CMK (cell line): ENCODE results near the gene LCN12.

ENCODE experiments used
- DNase-seq: peaks from one replicate; pipeline ENCODE4 v3.0.0-alpha.2; 2010; ENCODE audit warnings: low read depth

The LCN12 gene

DNA sequence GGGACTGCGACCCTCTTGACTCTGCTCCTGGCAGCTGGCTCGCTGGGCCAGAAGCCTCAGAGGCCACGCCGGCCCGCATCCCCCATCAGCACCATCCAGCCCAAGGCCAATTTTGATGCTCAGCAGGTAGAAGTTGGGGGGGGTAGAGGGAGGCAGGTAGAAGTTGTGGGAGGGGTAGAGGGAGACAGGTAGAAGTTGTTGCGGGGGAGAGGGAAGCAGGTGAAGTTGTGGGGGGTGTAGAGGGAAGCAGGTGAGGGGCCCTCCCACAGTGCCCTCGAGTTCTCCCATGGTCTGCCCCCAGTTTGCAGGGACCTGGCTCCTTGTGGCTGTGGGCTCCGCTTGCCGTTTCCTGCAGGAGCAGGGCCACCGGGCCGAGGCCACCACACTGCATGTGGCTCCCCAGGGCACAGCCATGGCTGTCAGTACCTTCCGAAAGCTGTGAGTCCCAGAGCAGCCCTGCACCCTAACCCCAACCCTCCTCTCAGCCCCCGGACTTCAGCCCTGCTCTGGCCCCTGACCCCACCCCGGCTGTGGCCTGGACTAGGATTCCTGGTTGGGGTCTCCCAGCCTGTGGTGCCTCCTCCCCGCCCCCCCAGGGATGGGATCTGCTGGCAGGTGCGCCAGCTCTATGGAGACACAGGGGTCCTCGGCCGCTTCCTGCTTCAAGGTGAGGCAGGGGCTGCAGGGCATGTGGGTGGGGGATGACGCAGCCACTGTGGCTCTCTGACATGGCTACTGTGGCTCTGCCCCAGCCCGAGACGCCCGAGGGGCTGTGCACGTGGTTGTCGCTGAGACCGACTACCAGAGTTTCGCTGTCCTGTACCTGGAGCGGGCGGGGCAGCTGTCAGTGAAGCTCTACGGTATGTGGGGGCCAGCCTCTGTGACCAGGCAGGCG, 6.5 kb upstream of the LCN12 start:
- no peak for DNase-seq

DNA sequence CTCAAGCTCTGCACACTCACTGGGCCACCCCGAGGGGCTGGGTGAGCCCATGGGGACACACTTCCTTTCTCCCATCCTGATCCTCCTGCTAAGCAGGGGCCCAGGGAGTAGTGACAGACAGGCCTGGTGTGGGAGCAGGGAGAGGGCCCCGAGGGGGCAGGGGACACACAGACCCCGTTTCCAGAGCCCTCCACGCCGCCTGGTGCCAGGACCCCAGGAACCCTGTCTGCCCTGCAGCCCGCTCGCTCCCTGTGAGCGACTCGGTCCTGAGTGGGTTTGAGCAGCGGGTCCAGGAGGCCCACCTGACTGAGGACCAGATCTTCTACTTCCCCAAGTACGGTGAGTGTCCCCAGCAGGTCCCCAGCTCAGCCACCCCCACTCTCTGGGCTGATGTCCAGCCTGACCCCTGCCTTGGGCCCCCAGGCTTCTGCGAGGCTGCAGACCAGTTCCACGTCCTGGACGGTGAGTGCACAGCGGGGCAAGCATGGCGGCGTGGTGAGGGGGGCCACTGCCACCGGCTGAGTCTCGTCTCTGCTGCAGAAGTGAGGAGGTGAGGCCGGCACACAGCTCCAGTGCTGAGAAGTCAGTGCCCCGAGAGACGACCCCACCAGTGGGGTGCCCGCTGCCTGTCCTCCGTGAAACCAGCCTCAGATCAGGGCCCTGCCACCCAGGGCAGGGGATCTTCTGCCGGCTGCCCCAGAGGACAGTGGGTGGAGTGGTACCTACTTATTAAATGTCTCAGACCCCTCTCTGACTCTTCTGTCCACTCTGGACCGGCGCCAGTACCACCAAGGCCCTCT, 5.6 kb upstream of the LCN12 start:
- DNase-seq, result no peak

DNA sequence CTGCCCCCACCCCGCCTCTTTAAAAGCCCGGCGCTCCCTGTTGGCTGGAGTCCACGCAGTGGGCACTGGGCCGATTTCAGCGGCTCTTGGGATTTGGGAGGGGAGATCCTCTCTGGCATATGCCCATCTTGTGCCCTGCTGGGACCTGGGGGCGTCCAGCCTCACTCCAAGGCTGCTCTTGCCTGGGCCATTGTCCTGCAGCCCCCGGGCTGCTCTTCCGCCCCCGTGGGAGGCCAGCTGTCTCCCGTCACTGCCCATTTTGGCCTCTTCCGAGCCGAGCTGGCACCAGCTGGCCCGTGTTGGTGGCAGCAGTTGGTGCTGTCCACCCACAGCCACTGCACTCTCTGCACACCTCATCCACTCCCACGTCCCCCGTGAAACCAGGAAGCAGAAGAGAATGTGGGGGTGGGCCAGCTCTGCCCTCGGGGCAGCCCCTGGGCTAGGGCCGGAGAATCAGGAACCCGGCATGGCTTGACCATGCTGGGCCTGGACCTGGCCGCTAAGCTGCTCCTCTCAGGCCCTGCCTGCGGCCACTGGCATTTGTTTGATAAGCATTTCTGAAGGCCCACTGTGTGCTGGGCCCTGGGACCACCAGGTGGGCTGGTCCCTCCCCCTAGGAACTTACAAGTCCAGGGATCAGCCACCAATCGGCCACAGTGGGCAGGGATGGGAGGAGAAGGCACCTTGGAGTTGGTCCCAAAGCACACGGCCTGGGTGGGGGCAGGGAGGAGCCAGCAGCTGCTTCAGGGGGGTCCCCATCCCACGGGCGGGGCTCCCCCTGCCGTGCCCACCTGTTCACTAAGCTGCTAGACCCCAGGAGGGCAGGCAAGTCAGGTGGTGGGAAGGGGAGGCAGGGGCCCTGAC, 4.8 kb upstream of the LCN12 start:
- no peak for DNase-seq

DNA sequence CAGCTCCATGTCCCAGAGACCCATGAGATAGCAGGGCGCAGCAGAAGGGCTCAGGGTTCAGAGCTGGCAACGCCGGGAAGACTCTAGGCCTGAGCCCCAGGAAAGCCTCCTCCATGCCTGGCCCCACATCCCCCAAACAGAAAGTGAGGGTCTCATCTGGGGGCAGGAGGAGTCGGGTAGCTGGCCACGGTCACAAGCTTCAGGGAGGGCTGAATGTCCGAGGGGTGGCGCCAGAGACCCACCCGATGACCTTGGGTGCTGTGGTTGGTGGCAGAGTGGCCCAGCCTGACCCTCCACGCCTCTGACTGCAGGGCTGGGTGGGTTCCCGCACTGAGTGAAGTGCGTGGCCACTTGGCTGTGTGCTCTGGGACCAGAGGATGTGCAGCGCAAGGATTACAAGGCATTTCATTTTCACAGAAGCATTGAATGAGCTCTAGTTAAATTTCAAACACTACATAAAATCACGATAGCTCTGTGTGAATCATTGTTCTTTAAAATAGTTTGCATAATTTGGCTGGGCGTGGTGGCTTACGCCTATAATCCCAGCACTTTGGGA, 4.0 kb upstream of the LCN12 start:
- DNase-seq, result no peak

DNA sequence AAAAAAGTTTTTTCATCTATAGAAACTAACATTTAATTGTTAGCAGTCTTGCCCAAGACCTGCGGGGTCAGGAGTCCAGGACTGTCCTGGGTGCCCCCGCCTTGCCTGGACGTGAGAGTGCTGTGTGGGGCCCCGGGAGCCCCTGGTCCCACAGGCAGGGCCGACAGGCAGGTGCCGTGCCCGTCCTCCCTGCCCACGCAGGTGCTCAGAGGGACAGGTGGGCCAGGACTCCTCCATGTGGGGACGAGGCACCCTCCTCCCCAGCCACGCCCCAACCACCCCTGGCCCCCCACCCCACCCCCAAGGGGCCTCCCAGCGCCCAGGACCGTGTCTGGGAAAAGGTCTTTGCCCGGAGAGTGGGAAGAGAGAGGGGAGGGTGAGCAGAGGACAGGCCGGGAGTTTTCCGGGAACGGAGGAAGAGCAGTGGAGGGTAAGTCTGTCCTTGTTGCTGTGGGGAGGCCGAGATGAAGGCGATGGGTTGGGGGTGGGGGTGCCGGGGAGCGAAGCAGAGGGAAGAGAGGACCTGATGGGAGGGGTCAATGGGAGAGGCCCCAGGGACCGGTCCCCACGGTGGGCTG, 2.7 kb upstream of the LCN12 start:
- no peak for DNase-seq

DNA sequence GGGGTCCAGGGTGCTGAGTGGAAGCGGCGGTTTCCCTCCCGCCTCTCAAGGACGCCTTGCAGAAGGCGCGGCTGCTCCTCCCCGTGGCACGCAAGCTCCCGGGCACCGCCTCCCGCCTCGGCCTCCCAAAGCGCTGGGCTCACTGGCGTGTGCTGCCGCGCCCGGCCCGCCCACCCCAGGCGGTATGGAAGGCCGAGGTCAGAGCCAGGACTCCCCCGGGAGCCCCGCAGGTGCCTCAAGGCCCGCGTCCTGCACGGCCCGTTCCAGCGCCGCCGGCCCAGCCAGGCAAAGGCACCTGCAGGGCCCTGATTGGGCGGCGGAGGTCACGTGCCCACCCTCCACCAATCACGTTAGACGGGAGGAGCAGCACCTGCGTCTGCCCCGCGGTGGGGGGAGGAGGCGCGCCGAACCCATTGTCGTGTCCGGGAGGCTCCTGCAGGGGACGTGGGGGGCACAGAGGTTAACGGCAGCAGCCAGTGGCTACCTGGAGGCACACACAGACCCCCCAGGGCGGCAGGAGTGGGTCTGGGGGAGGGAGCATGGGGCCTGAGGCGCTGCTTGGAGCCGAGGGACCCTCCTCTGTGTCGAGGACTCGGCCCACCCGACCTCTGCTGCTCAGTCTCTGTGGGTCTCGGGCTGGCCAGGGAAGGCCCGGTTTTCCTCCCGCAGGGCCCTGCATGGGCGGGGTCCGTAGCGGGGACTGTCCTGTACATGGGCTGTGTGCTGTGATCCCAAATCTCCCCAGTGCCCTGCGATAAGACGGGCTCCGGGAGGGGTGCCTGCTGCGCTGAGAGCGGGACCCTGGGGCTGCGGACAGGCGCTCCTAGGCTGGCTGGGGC, 2.0 kb upstream of the LCN12 start:
- DNase-seq, result peak; percentile 95

DNA sequence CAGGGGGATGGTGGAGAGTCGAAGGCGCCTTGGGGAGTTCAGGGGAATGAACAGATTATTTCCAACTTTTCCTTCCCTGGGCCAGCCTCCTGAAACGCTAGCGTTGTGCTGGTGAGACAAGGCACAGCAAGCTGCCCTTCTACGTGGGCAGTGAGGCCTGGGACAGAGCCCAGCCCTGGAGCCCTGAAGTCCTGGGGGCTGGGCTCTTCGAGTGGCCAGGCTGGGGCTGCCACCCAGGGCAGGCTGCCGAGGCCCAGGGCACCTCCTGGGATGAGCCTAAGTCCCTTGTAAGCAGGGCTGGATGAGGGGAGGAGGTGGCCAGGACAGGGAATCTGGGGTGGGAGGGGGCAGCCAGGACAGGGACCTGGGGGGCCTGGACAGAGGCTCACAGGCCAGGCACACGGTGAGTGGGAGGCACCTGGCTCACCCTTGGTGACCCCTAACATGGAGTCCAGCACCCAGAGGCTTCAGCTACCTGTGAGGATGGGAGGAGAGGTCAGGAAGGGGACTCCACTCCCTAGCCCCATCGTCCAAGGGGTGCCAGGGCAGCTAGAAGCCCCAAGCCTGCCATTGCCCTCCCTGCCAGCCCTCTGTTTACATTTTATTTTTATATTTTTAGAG, 1.3 kb upstream of the LCN12 start:
- DNase-seq, result no peak

DNA sequence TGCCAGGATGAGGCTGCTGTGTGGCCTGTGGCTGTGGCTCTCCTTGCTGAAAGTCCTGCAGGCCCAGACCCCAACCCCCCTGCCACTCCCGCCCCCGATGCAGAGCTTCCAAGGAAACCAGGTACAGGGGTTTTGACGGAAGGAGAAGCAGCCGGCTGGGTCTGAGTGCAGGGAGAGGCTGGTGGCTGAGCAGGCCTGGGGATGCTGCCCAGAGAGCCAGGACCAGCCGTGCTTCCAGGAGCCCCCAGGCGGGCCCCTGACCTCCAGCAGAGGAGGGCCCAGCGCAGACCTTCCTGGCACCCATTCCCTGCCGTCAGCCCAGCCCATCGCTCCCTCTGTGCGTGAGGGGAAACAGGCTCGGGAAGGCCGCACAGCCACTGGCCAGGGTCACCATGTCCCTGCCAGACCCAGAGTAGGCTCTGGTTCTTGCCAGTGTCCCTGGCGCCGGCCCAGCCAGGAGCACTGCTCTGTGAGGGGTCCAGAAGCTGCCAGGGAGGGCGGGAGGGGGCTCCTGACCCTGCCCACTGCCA, 313 bp downstream of the LCN12 start:
- no peak for DNase-seq

DNA sequence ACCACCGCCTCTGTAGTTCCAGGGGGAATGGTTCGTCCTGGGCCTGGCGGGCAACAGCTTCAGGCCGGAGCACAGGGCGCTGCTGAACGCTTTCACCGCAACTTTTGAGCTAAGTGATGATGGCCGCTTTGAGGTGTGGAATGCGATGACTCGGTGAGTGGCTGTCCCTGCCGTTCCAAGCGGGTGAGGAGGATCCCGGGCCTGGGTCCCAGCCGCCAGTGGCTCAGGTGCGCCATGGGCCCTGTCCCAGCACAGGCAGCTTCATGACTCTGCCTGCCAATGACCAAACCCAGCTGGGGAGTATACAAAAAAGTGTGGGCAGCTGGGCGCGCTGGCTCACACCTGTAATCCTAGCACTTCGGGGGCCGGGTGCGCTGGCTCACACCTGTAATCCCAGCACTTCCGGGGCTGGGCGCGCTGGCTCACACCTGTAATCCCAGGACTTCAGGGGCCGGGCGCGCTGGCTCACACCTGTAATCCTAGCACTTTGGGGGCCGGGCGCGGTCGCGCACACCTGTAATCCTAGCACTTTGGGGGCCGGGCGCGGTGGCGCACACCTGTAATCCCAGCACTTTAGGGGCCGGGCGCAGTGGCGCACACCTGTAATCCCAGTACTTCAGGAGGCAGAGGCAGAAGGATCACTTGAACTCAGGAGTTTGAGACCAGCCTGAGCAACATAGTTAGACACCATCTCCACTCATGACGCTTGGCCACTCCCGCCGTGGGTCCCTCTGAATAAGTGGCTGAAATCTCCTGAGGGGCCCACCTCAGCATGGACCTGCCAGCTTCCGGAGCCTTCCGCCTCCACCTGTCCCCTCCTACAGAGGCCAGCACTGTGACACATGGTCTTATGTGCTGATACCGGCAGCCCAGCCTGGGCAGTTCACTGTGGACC, 1.1 kb downstream of the LCN12 start:
- DNase-seq, result no peak

DNA sequence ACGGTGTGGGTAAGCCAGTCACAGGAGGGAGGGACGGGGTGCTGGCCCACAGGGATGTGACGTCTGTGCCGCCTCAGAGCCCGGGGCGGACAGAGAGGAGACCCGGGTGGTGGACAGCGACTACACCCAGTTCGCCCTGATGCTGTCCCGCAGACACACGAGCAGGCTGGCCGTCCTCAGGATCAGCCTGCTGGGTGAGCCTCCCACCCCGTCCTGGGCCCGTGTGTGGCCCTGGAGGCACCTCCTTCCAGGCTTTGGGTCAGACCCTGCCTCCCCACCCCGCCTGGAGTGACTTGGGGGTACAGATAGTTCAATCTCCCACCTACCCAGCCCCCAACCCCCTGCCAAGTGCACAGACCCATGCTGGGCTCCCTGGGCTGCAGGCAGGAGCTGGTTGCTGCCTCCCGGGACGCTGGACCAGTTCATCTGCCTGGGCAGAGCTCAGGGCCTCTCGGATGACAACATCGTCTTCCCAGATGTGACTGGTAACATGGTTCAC, 1.7 kb downstream of the LCN12 start:
- no peak for DNase-seq

DNA sequence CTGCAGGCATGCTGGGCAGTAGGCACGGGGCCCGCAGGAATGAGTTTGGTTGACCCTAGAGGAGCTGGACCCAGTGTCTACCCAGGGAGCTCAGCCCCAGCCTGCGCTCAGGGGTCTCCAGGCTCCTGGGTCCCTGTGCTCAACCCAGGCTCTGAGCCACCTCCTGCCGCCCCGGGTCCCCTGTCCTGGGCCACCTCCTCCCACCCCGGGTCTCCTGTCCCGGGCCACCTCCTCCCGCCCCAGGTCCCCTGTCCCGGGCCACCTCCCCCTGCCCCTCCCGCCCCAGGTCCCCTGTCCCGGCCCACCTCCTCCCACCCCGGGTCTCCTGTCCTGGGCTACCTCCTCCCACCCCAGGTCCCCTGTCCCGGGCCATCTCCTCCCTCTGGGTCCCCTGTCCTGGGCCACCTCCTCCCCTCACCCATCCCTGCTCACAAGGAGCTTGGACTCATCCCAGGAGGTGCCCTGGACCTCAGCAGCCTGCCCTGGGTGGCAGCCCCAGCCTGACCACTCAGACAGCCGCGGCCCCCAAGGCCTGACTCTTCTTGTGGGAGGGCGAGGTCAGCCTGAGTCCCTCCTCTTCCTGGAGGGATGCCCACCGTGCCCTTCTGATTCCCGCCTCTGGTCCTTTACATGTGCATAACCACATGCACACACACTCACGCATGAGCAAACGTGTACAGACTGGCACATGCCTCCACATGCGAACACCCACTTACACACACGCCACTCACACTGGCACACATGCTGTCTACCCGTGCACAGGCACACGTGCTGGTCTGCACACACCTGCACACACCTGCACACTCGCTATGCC, 2.4 kb downstream of the LCN12 start:
- DNase-seq, result no peak

DNA sequence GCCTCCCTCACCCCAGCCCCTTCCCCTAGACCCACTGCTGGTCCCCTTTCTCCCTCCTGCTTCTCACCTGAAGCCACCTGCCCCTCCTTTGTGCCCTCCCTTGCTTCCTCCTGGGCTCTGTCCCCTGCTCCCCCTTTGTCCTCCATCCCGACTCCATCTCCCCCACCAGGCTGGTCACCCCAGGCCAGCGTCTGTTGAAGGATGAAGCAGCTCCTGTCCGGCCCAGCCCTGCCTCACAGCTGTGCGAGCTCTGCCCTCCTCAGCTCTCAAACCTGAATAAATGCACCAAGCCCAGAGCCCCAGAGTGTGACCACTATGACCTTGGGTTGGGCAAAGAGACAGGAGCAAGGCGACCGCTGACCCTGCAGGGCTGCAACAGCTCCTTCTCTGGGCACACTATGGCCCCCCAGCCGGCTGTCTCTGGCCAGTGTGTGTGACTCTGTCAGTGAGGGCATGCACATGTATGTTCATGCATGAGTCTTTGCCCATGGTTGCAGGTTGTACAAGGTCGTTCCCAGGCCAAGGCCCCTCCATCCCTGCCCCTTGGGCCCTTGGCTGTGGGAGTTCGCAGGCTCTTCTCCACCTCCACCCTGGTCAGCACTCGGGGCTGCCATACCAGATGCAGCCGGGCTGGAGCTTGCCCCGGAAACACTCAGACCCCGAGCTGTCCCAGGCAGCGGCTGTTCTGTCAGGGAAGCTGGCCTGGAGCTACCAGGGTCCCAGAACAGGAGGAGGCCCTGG, 3.3 kb downstream of the LCN12 start:
- no peak for DNase-seq

DNA sequence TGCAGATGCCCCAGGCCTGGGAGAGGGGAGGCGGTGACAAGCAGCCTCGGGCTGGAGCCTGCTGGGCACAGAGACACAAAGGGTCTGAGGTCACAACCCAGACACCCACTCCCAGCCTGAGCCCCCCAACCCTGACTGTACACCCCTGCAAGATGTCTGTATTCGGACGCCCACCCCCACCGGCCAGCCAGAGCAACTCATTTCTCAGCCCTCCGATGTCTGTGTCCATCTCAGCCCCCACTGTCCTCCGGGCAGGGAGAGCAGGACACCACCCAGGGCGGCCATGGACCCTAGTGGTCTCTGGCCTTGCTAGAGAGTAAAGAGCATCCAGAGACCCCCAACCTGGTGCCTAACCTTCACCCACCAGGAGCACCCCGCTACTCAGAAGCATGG, 3.9 kb downstream of the LCN12 start:
- DNase-seq, result no peak

DNA sequence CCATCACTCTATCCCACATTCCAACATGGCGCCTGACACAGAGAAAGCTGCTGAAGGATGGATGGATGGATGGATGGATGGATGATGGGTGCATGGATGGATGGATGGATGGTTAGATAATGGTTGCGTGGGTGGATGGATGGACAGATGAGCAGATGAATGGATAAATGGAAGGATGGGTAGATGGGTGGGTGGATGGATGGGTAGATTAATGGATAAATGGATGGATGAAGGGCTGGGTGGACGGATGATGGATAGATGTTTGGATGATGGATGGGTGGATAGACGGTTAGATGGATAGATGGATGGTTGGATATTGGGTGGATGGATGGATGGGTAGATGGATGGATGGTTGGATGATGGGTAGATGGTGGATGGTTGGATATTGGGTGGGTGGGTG, 4.5 kb downstream of the LCN12 start:
- no peak for DNase-seq

DNA sequence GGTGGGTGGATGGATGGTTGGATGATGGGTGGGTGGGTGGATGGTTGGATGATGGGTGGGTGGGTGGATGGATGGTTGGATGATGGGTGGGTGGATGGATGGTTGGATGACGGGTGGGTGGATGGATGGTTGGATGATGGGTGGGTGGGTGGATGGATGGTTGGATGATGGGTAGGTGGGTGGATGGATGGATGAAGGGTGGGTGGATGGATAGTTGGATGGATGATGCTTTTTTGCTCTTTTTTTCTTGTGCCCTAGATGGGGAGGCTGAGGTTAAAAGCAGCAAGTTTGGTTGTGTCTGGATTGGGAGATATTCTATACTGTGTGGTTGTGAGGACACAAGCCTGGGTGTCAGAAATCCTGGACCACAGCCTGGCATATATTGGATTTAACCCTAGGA, 5.4 kb downstream of the LCN12 start:
- no peak for DNase-seq

DNA sequence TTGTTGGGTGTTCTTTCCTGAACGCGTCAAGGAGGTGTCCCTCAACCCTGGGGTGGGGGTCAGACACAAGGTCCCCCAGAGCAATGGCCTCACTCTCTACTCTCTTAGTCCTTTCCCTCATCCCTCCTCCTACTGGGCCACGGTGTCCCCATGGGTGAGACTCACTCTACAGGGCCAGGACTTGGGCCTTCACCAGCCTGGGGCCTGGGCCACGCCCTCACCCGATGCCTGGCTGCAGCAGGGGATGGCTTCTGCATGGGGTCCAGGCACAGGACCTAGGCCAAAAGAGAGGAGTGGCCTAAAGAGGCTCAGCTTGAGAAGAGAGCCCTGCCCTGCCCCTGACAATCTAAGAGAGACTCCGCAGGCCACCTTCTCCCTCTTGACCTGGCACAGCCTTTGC, 5.8 kb downstream of the LCN12 start:
- DNase-seq, result no peak

DNA sequence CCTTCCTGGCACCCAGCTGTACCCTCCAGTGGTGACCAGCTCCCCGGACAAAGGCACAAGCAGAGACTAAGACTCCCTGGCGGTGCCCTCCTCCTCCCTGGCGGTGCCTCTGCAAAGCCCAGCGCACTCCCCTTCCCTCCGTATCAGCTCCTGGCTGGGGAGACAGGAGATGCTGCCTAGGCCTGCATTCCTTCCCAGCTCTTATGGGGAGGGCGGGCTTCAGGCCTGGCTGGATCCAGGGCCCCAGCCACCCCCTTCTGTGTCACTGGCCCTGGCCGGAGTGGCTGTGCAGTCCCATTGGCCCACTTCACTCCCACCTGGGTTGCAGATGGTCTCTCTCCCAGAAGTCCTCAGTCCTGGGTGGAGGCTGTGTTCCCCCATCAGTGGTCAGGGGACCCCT, 6.4 kb downstream of the LCN12 start:
- no peak for DNase-seq
